Keratinocyte (primary cell): ENCODE data around the gene GRIA1.

Experiments used
- CTCF ChIP-seq, 3 experiments: IDR thresholded peaks in 1 of 3; conservative IDR thresholded peaks in 1 of 3; optimal IDR thresholded peaks in 1 of 3; 2 replicates in 2 of 3; 3 replicates in 1 of 3; pipeline versions ENCODE3 to v1.5.1; 2011; ENCODE audit warnings: low read length in 3 of 3, mild to moderate bottlenecking in 3 of 3, moderate library complexity in 2 of 3, control low read depth in 1 of 3, inconsistent platforms in 1 of 3; ENCODE audit not compliant: insufficient read depth in 2 of 3; ENCODE audit errors: extremely low read depth in 1 of 3
- EZH2 ChIP-seq: IDR thresholded peaks from one replicate; pipeline ENCODE4 v1.6.1; 2012; ENCODE audit warnings: inconsistent platforms, mild to moderate bottlenecking, low read length, moderate library complexity

GRCh38 chr5:153756540-153756939, 266.1 kb downstream of the GRIA1 start:
- TF ChIP-seq CTCF (optimal IDR thresholded peaks at IDR 0.05 in 1 of 3, IDR thresholded peaks at IDR 0.05 in 1 of 3, conservative IDR thresholded peaks at IDR 0.05 in 1 of 3; ENCODE audit: extremely low read depth in 1 of 3, insufficient read depth in 2 of 3, low read length in 3 of 3) (peak in 2 of 3 experiments; percentile 28 to 35), EZH2 (no peak)
